Thoracic aorta (tissue), 2 donors: ENCODE data around the gene GOLGA5. TPM values are rescaled to one million over a fixed set of nuclear protein-coding genes. Genes with fewer than 3 reads are reported as not detected.
"Not testable (repeated sequence)": the region's sequence is repeated elsewhere in the genome, so short reads cannot be mapped to it uniquely, and the experiment has no call there.

Source experiments
- ATAC-seq: fragments of 150-250 bp; one replicate; pipeline ENCODE4 v1.8.0; 2017; ENCODE audit warnings: low read depth; ENCODE audit not compliant: insufficient number of reproducible peaks, low FRiP score
- DNase-seq: peaks from one replicate; pipeline ENCODE4 v3.0.0-alpha.2; 2020; ENCODE audit warnings: low spot score
- H3K27ac ChIP-seq, 2 donors: fragments of 200-600 bp; sonication (generic); 1 replicate in 1 of 2; 2 replicates in 1 of 2; pipeline ENCODE4 v1.5.1; 2016; ENCODE audit warnings: mild to moderate bottlenecking in 2 of 2, moderate library complexity in 2 of 2
- H3K27me3 ChIP-seq: fragments of 200-600 bp; sonication (generic); replicated peaks from 2 replicates; pipeline ENCODE4 v1.6.0; 2016; ENCODE audit warnings: mild to moderate bottlenecking; ENCODE audit not compliant: insufficient read depth
- H3K36me3 ChIP-seq: fragments of 200-600 bp; sonication (generic); one replicate; pipeline ENCODE4 v1.5.1; 2016
- H3K4me1 ChIP-seq, 2 donors: fragments of 200-600 bp; sonication (generic); 1 replicate in 1 of 2; 2 replicates in 1 of 2; pipeline versions ENCODE4 v1.5.1 to v1.6.0; 2016; ENCODE audit warnings: low read depth in 2 of 2, mild to moderate bottlenecking in 1 of 2; ENCODE audit not compliant: control insufficient read depth in 1 of 2
- H3K4me3 ChIP-seq: fragments of 200-600 bp; sonication (generic); 2 replicates; pipeline ENCODE4 v1.5.1; 2016; ENCODE audit warnings: mild to moderate bottlenecking
- H3K9me3 ChIP-seq: fragments of 200-600 bp; sonication (generic); 2 replicates; pipeline ENCODE4 v1.5.1; 2016
- total RNA-seq, 2 donors: library from RNA; depleted of rRNA; stranded (reverse); fragments of >200 nt; gene quantifications; one replicate each; pipeline versions ENCODE4 v1.1.0 to v1.2.3, GENCODE V29; 2016
- TF ChIP-seq, protein P1 (sequence below): fragments of 200-600 bp; sonication (generic); IDR thresholded peaks from one replicate; pipeline ENCODE4 v1.5.1; 2019; ENCODE audit warnings: antibody characterized with exemption

Gene GOLGA5, protein sequence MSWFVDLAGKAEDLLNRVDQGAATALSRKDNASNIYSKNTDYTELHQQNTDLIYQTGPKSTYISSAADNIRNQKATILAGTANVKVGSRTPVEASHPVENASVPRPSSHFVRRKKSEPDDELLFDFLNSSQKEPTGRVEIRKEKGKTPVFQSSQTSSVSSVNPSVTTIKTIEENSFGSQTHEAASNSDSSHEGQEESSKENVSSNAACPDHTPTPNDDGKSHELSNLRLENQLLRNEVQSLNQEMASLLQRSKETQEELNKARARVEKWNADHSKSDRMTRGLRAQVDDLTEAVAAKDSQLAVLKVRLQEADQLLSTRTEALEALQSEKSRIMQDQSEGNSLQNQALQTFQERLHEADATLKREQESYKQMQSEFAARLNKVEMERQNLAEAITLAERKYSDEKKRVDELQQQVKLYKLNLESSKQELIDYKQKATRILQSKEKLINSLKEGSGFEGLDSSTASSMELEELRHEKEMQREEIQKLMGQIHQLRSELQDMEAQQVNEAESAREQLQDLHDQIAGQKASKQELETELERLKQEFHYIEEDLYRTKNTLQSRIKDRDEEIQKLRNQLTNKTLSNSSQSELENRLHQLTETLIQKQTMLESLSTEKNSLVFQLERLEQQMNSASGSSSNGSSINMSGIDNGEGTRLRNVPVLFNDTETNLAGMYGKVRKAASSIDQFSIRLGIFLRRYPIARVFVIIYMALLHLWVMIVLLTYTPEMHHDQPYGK
- total RNA-seq: 10 to 100 TPM; 29.5 to 41.9 TPM

DNA sequence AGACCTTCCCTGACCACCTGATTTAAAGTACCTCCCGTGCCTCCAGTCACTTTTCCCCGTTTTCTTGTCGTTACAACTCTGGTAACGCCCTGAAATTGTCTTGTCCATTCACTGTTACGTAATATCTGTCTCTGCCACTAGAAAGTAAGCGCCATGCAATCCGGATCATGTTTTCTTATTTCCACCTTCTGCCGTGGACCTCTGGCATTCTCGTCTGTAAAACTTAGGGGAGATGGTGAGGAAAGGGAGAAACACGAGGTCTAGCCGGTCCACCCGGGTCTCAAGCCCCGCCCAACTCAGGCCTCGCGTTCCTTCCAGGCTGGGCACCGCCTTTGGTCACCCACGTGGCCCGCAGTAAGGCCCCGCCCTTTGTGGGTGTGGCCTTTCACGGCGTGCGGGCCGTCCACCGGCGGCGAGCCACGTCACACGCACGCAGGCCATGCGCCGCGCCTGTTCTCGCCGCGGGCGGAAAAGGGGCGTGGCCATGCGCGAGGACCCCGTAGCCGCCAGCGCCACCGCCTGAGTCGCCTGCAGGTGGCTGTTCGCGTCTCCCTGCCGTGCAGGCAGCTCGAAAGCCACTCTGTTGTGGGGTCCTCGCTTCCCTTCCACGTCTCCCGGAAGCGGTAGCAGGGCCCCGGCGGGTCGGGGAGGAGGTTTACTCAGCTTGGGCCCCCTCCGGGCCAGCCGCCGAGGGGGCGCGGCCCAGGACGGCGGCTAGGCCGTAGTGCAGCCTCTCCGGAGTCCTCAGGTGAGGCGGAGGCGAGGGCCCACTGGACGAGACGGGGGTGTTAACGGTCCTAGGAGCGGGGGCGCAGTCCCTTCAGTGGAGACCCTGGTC lies at the start of gene GOLGA5:
Gene GOLGA5, plus strand, starts transcription at position 597 of the 838 bp plus-strand sequence. CDS start 3,133 bp downstream, outside the sequence.
- Histone ChIP-seq H3K36me3 (peaks cover 5% of the 10 kb centered on the region), H3K4me3 (peak within 1 kb of the TSS; percentile 89), H3K4me1 (peaks cover 12 to 25% of the 10 kb centered on the region in 2 donors), H3K27me3 (no peaks in the 10 kb centered on the region), H3K9me3 (peaks cover 10% of the 10 kb centered on the region), H3K27ac (peak within 1 kb of the TSS; percentile 73 to 79)
- ATAC-seq (peak; percentile 85), DNase-seq (peak; percentile 81)
- TF ChIP-seq, protein P1, sequence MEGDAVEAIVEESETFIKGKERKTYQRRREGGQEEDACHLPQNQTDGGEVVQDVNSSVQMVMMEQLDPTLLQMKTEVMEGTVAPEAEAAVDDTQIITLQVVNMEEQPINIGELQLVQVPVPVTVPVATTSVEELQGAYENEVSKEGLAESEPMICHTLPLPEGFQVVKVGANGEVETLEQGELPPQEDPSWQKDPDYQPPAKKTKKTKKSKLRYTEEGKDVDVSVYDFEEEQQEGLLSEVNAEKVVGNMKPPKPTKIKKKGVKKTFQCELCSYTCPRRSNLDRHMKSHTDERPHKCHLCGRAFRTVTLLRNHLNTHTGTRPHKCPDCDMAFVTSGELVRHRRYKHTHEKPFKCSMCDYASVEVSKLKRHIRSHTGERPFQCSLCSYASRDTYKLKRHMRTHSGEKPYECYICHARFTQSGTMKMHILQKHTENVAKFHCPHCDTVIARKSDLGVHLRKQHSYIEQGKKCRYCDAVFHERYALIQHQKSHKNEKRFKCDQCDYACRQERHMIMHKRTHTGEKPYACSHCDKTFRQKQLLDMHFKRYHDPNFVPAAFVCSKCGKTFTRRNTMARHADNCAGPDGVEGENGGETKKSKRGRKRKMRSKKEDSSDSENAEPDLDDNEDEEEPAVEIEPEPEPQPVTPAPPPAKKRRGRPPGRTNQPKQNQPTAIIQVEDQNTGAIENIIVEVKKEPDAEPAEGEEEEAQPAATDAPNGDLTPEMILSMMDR: peak; percentile 24

DNA sequence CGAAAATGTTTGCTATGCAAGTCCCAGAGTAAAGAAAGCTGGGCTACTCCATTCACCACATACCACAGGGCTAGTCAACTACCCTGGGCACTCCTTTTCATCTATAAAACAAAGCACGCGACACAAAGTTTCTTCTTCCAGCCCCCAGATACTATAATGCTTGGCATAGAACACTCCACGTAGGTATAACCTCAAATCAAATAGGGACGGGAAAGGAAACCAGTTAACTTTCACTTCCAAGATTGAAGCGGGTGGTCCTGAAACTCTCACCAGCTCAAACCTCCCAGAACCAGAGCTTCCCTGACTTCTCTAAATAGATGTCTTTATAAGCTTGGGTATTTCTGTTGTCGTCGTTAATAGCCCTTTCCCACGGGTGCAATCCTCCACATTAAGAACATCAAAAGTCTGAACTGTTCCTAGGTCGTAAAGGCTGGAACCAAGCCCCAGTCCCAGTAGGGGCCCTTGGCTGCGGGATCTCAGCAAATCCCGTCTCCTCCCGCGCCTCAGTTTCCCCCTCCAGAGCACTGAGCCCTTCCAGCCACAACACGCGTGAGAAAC lies 46.3 kb upstream of the GOLGA5 start:
- Histone ChIP-seq H3K27me3 (no peaks in the 10 kb centered on the region), H3K27ac (peak overlapping the region; percentile 78 to 87), H3K36me3 (no peaks in the 10 kb centered on the region), H3K9me3 (no peaks in the 10 kb centered on the region), H3K4me1 (peaks cover 2 to 21% of the 10 kb centered on the region in 2 donors), H3K4me3 (peak overlapping the region; percentile 72)
- TF ChIP-seq, protein P1: no peak
- ATAC-seq (no peak), DNase-seq (no peak)

DNA sequence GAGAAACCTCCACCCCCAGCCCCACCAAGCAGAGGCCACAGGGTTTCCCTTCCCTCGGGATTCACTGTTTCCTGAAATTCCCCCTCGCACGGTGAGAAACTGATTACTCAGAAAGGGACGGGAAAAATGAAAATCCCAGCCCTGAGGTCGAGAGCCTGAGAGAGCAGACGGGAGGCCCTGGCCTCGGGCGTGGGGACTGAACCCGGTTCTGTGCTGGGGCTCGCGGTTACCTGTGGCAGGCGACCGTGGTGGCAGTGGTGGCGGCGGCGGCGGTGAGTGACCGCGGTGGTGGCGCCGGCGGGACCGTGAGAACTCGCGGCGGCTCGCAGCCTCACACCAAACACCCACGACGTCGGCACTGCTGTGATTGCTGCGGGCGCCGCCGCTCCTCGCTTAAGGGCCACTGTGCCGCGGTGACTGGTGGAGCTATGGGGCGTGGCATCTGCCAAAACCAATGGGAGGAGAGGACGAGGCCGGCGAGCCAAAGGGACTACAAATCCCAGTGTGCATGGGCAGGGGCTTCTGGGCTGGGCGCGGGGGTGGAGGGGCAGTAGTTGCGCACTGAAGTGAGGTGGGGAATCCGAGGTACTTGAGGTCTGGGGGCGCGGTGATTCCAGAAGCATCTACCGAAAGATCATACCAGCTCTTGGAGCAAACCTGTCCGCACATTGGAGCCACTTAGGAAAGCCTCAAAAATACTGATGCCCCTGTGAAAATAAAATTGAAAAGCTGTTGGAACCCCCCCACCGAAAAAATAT lies 45.7 kb upstream of the GOLGA5 start, which contains the start of gene LGMN:
Gene LGMN, minus strand, starts transcription at position 369 of the 758 bp plus-strand sequence. CDS start 15,841 bp downstream, outside the sequence.
- H3K36me3 ChIP-seq: no peaks in the 10 kb centered on the region
- ATAC-seq: peak; percentile 87

DNA sequence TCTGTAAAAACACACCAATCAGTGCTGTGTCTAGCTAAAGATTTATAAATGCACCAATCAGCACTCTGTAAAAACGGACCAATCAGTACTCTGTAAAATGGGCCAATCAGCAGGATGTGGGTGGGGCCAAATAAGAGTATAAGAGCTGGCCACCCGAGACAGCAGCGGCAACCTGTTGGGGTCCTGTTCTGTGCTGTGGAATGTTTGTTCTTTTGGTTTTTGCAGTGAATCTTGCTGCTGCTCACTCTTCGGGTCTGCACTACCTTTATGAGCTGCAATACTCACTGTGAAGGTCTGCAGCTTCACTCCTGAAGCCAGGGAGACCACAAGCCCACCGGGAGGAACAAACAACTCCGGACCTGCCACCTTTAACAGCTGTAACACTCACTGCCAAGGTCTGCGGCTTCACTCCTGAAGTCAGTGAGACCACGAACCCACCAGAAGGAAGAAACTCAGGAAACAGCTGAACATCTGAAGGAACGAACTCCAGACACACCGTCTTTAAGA lies 43.8 kb upstream of the GOLGA5 start:
- not testable (repeated sequence) for H3K9me3 ChIP-seq, H3K27ac ChIP-seq, H3K36me3 ChIP-seq, H3K27me3 ChIP-seq, DNase-seq, ATAC-seq
- Histone ChIP-seq H3K4me3 (peak overlapping the region; percentile 36), H3K4me1 (peaks cover 2 to 21% of the 10 kb centered on the region in 2 donors)

More for the DNA sequence above, 45.7 kb upstream of the GOLGA5 start, which contains the start of gene LGMN:
- Histone ChIP-seq H3K27ac (peak within 1 kb of the TSS; percentile 78 to 87), H3K4me1 (peaks cover 2 to 21% of the 10 kb centered on the region in 2 donors), H3K27me3 (no peaks in the 10 kb centered on the region), H3K4me3 (peak within 1 kb of the TSS; percentile 72), H3K9me3 (no peaks in the 10 kb centered on the region)
- TF ChIP-seq, protein P1: no peak
- DNase-seq: peak; percentile 94
